Peyer's patch (tissue), 4 donors: Measurements from ENCODE around the gene ZC2HC1B.

ENCODE experiments used
- CTCF ChIP-seq, 6 experiments: fragments of 450-650 bp in 4 of 6; fragments of 200-600 bp in 2 of 6; sonication (generic) in 1 of 6; IDR thresholded peaks; one replicate each; pipeline ENCODE4 v1.5.1; 2017 to 2019; ENCODE audit warnings: antibody characterized with exemption in 6 of 6, mild to moderate bottlenecking in 3 of 6, moderate library complexity in 1 of 6
- POLR2A ChIP-seq, 2 donors: fragments of 450-650 bp; IDR thresholded peaks; one replicate each; pipeline ENCODE4 v1.5.1; 2017; ENCODE audit warnings: antibody characterized with exemption in 2 of 2, mild to moderate bottlenecking in 2 of 2, moderate library complexity in 2 of 2

GRCh38 chr6:143880412-143880811 lies 16.1 kb downstream of the ZC2HC1B start:
- no peak for TF ChIP-seq CTCF (IDR thresholded peaks at IDR 0.05)
- no peak for TF ChIP-seq POLR2A (IDR thresholded peaks at IDR 0.05)
